Smooth muscle cell (in vitro differentiated cells): ENCODE results near the gene HIP1R. TPM values are rescaled to one million over a fixed set of nuclear protein-coding genes. Genes with fewer than 3 reads are reported as not detected.
"Not testable (repeated sequence)": the region's sequence is repeated elsewhere in the genome, so short reads cannot be mapped to it uniquely, and the experiment has no call there.

Experiments
- DNase-seq: peaks from one replicate; lab custom pipeline; 2025; ENCODE audit not compliant: unreplicated experiment; lab: John Stamatoyannopoulos, UW
- H2AFZ ChIP-seq: fragments of 200-600 bp; sonication (generic); 2 replicates; pipeline ENCODE4 v1.6.0; 2016; ENCODE audit warnings: antibody characterized with exemption, low read depth, mild to moderate bottlenecking
- H3F3A ChIP-seq: fragments of 200-600 bp; sonication (generic); 2 replicates; pipeline ENCODE4 v1.6.0; 2017; ENCODE audit warnings: antibody characterized with exemption, low read depth
- H3K27ac ChIP-seq: fragments of 200-600 bp; sonication (generic); 2 replicates; pipeline ENCODE4 v1.5.1; 2016; ENCODE audit warnings: low read depth, mild to moderate bottlenecking
- H3K27me3 ChIP-seq: fragments of 200-600 bp; sonication (generic); 2 replicates; pipeline ENCODE4 v1.6.1; 2016; ENCODE audit warnings: low read depth, mild to moderate bottlenecking
- H3K36me3 ChIP-seq: fragments of 200-600 bp; sonication (generic); 2 replicates; pipeline ENCODE4 v1.5.1; 2016; ENCODE audit warnings: low read depth
- H3K4me1 ChIP-seq: fragments of 200-600 bp; sonication (generic); 2 replicates; pipeline ENCODE4 v1.5.1; 2016; ENCODE audit warnings: low read depth
- H3K4me2 ChIP-seq: fragments of 200-600 bp; sonication (generic); 2 replicates; pipeline ENCODE4 v1.6.0; 2016; ENCODE audit warnings: mild to moderate bottlenecking
- H3K4me3 ChIP-seq: fragments of 200-600 bp; sonication (generic); 2 replicates; pipeline ENCODE4 v1.5.1; 2016; ENCODE audit warnings: mild to moderate bottlenecking
- H3K79me2 ChIP-seq: fragments of 200-600 bp; sonication (generic); 2 replicates; pipeline ENCODE4 v1.6.0; 2016; ENCODE audit warnings: low read depth, mild to moderate bottlenecking
- H3K9ac ChIP-seq: fragments of 200-600 bp; sonication (generic); 2 replicates; pipeline ENCODE4 v1.6.0; 2016; ENCODE audit warnings: low read depth
- H3K9me3 ChIP-seq: fragments of 200-600 bp; sonication (generic); replicated peaks from 2 replicates; pipeline ENCODE4 v1.5.1; 2016; ENCODE audit warnings: low read depth
- H4K20me1 ChIP-seq: fragments of 200-600 bp; sonication (generic); 2 replicates; pipeline ENCODE4 v1.6.0; 2016; ENCODE audit warnings: low read depth
- CTCF ChIP-seq: fragments of 200-600 bp; sonication (generic); IDR thresholded peaks from 2 replicates; pipeline ENCODE4 v1.5.1; 2017; ENCODE audit warnings: borderline replicate concordance, mild to moderate bottlenecking, antibody characterized with exemption; ENCODE audit not compliant: insufficient read depth, poor library complexity, severe bottlenecking
- whole genome bisulfite sequencing: methylation state at CpG from one replicate; pipeline ENCODE4 v1.1.7; 2016; ENCODE audit warnings: low lambda C conversion rate; 5-methylcytosine and 5-hydroxymethylcytosine counted together
- polyA plus RNA-seq: library from polyadenylated mRNA; unstranded; fragments of >200 nt; fragmentation: Nextera tagmentation; extraction: Ambion mirVana; gene quantifications from 2 replicates; pipeline ENCODE4 v1.2.1, GENCODE V29; 2016
- total RNA-seq: library from RNA; depleted of rRNA; stranded (reverse); fragments of >200 nt; gene quantifications from 2 replicates; pipeline ENCODE4 v1.2.3, GENCODE V29; 2014

The HIP1R gene
- total and polyA plus RNA-seq, 2 experiments from 2014 or later = 6.0 to 27.8 TPM

- Histone ChIP-seq H3K79me2 (peaks cover 35% of the 10 kb centered on the region), H3K9me3 (no peaks in the 10 kb centered on the region), H3K4me3 (no peak overlapping the region), H3K9ac (peak overlapping the region; percentile 31), H2AFZ (no peak overlapping the region), H3K4me2 (no peak overlapping the region), H3K27me3 (no peaks in the 10 kb centered on the region), H3F3A (peaks cover 28% of the 10 kb centered on the region), H3K27ac (peak overlapping the region; percentile 89), H3K4me1 (peaks cover 21% of the 10 kb centered on the region), H3K36me3 (no peaks in the 10 kb centered on the region), H4K20me1 (peaks cover 35% of the 10 kb centered on the region)
- no peak for DNase-seq
- 98% methylated on average over 7 of the region's 7 CpGs for WGBS
- no peak for TF ChIP-seq CTCF
Observed at GRCh38 chr12:122896662-122897061, 61.4 kb downstream of the HIP1R start.

- WGBS = 96% methylated on average over 6 of the region's 6 CpGs
- TF ChIP-seq CTCF = no peak
- no peak overlapping the region for H3K4me2 ChIP-seq
- H3K9ac ChIP-seq = no peak overlapping the region
- peaks cover 3% of the 10 kb centered on the region for H4K20me1 ChIP-seq
- peaks cover 4% of the 10 kb centered on the region for H3K4me1 ChIP-seq
- H3K9me3 ChIP-seq = no peaks in the 10 kb centered on the region
- H3K27ac ChIP-seq = no peak overlapping the region
- no peaks in the 10 kb centered on the region for H3K36me3 ChIP-seq
- DNase-seq = no peak
- H2AFZ ChIP-seq = no peak overlapping the region
- H3F3A ChIP-seq = peaks cover 14% of the 10 kb centered on the region
- no peaks in the 10 kb centered on the region for H3K27me3 ChIP-seq
- no peak overlapping the region for H3K4me3 ChIP-seq
- peaks cover 9% of the 10 kb centered on the region for H3K79me2 ChIP-seq
Observed at GRCh38 chr12:122899887-122900286, 64.6 kb downstream of the HIP1R start.

GRCh38 chr12:122902854-122903692, 67.8 kb downstream of the HIP1R start:
- no peaks in the 10 kb centered on the region for H3F3A ChIP-seq
- no peak overlapping the region for H2AFZ ChIP-seq
- no peaks in the 10 kb centered on the region for H3K4me1 ChIP-seq
- H3K36me3 ChIP-seq = no peaks in the 10 kb centered on the region
- H3K4me3 ChIP-seq = no peak overlapping the region
- H4K20me1 ChIP-seq = no peaks in the 10 kb centered on the region
- 54% methylated on average over 10 of the region's 10 CpGs for WGBS
- H3K27me3 ChIP-seq = no peaks in the 10 kb centered on the region
- no peaks in the 10 kb centered on the region for H3K9me3 ChIP-seq
- TF ChIP-seq CTCF = no peak
- H3K4me2 ChIP-seq = no peak overlapping the region
- no peak for DNase-seq
- no peaks in the 10 kb centered on the region for H3K79me2 ChIP-seq
- H3K27ac ChIP-seq = no peak overlapping the region
- no peak overlapping the region for H3K9ac ChIP-seq

GRCh38 chr12:122903693-122904034, 68.4 kb downstream of the HIP1R start:
- Histone ChIP-seq H3F3A (no peaks in the 10 kb centered on the region), H4K20me1 (no peaks in the 10 kb centered on the region), H3K4me3 (no peak overlapping the region), H3K4me1 (no peaks in the 10 kb centered on the region), H3K9ac (no peak overlapping the region), H3K27ac (no peak overlapping the region), H3K9me3 (no peaks in the 10 kb centered on the region), H2AFZ (no peak overlapping the region), H3K27me3 (no peaks in the 10 kb centered on the region), H3K79me2 (no peaks in the 10 kb centered on the region), H3K4me2 (no peak overlapping the region), H3K36me3 (no peaks in the 10 kb centered on the region)
- TF ChIP-seq CTCF = no peak
- no peak for DNase-seq
- 79% methylated on average over 7 of the region's 7 CpGs for WGBS

GRCh38 chr12:122905258-122905657, 70.0 kb downstream of the HIP1R start:
- not testable (repeated sequence) for H3K79me2 ChIP-seq, H4K20me1 ChIP-seq, H3K9me3 ChIP-seq, H3K9ac ChIP-seq, H3K36me3 ChIP-seq, DNase-seq, H3K27me3 ChIP-seq, H3K4me2 ChIP-seq, H3K4me1 ChIP-seq, H3F3A ChIP-seq, H3K27ac ChIP-seq, H3K4me3 ChIP-seq, H2AFZ ChIP-seq
- 93% methylated on average over 5 of the region's 5 CpGs for WGBS
